ENCODE measurements around the gene C16orf92. TPM values are rescaled to one million over a fixed set of nuclear protein-coding genes. Genes with fewer than 3 reads are reported as not detected.
"Not testable (repeated sequence)": the region's sequence is repeated elsewhere in the genome, so short reads cannot be mapped to it uniquely, and the experiment has no call there.

Gene C16orf92
- total RNA-seq, 1 donor from 2014 or later: not detected

DNA sequence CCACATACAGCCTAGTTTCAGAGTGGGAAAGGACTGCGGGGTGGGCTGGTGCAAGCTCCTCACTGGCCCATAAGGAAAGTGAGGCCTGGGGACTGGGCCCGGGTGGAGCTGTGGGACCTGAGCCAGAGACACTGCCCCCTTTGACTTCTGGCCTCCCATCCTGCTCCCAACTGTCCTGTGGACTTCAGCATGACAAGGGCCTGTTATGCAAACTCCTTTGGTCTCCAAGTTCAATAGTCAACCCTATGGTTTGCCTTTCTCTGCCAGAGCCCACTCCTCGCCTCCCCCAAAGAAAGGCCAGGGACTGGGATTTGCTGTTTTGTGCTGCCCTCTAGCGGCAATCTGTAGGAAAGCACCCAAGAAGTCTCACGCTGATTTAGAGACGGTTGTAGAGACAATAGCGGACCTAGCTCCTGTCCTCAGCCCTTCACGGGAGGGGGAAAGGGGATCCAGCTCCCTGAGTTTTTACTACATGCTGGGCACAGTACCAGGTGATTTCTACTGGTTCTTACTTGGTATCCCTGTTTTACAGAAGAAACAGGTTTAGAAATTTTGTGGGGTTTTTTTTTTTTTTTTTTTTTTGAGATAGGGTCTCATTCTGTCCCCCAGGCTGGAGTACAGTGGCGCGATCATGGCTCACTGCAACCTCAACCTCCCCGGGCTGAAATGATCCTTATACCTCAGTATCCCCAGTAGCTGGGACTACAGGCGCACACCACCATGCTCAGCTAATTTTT is 9.3 kb downstream of the C16orf92 start:
- Mint-ChIP-seq H3K36me3 (ENCODE audit: low read depth, unreplicated experiment) (peaks cover 3% of the 10 kb centered on the region), H3K4me1 (ENCODE audit: low read depth, unreplicated experiment) (peaks cover 4% of the 10 kb centered on the region), H3K9me3 (ENCODE audit: unreplicated experiment) (peaks cover 3% of the 10 kb centered on the region), H3K27ac (ENCODE audit: unreplicated experiment) (no peak overlapping the region), H3K27me3 (ENCODE audit: low read depth, unreplicated experiment) (peaks cover 52% of the 10 kb centered on the region), H3K4me3 (ENCODE audit: unreplicated experiment) (peak overlapping the region; percentile 70)
- no peak for TF ChIP-seq EZH2 (IDR thresholded peaks at IDR 0.05; ENCODE audit: insufficient read depth, low read length)
- TF ChIP-seq, protein P1, sequence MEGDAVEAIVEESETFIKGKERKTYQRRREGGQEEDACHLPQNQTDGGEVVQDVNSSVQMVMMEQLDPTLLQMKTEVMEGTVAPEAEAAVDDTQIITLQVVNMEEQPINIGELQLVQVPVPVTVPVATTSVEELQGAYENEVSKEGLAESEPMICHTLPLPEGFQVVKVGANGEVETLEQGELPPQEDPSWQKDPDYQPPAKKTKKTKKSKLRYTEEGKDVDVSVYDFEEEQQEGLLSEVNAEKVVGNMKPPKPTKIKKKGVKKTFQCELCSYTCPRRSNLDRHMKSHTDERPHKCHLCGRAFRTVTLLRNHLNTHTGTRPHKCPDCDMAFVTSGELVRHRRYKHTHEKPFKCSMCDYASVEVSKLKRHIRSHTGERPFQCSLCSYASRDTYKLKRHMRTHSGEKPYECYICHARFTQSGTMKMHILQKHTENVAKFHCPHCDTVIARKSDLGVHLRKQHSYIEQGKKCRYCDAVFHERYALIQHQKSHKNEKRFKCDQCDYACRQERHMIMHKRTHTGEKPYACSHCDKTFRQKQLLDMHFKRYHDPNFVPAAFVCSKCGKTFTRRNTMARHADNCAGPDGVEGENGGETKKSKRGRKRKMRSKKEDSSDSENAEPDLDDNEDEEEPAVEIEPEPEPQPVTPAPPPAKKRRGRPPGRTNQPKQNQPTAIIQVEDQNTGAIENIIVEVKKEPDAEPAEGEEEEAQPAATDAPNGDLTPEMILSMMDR (IDR thresholded peaks at IDR 0.05; ENCODE audit: insufficient read depth, low read depth, low read length): peak; percentile 78
- Histone ChIP-seq H3K9me3 (ENCODE audit: insufficient read depth, low read depth, low read length) (no peaks in the 10 kb centered on the region), H3K4me3 (ENCODE audit: insufficient read depth, low read depth, low read length) (no peak overlapping the region), H4K20me1 (ENCODE audit: insufficient read depth, low read length) (peaks cover 8% of the 10 kb centered on the region), H3K36me3 (ENCODE audit: insufficient read depth, low read length) (no peaks in the 10 kb centered on the region), H3K9ac (ENCODE audit: low read length) (no peak overlapping the region), H2AFZ (ENCODE audit: low read depth, low read length) (no peak overlapping the region), H3K4me1 (ENCODE audit: insufficient read depth, low read length) (peaks cover 5% of the 10 kb centered on the region), H3K27me3 (ENCODE audit: insufficient read depth, low read length) (peaks cover 35% of the 10 kb centered on the region), H3K79me2 (ENCODE audit: insufficient read depth, low read length) (no peaks in the 10 kb centered on the region), H3K4me2 (ENCODE audit: low read length) (no peak overlapping the region), H3K27ac (ENCODE audit: low read depth, low read length) (no peak overlapping the region)
- DNase-seq (ENCODE audit: low read depth): peak; percentile 17
- no peak for FAIRE-seq

DNA sequence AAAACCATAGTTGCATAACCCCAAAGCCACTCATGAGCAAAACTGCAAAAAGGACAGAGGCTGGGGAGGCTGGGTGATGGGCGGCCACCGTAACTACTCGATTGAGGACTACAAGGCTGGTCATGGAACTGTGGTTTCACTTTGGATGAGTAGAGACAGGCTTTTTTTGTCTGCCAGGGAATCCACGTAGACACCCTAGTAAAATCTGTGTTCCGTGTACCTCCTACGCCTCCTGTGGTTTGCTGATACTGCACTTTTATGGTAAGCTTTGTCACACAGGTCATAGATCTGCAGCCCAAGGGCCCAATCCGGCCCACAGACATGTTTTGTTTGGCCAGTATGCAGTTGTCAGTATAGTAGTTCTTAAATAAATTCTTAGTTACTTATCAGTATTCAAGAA is 10.3 kb downstream of the C16orf92 start:
- H3K9me3 ChIP-seq (ENCODE audit: insufficient read depth, low read depth, low read length): no peaks in the 10 kb centered on the region
- Mint-ChIP-seq H3K36me3 (ENCODE audit: low read depth, unreplicated experiment) (peaks cover 3% of the 10 kb centered on the region), H3K4me1 (ENCODE audit: low read depth, unreplicated experiment) (peaks cover 4% of the 10 kb centered on the region), H3K27ac (ENCODE audit: unreplicated experiment) (no peak overlapping the region), H3K9me3 (ENCODE audit: unreplicated experiment) (no peaks in the 10 kb centered on the region), H3K27me3 (ENCODE audit: low read depth, unreplicated experiment) (peaks cover 42% of the 10 kb centered on the region), H3K4me3 (ENCODE audit: unreplicated experiment) (no peak overlapping the region)
- peaks cover 8% of the 10 kb centered on the region for H4K20me1 ChIP-seq (ENCODE audit: insufficient read depth, low read length)
- DNase-seq (ENCODE audit: low read depth) (peak; percentile 19), FAIRE-seq (no peak)
- H3K9ac ChIP-seq (ENCODE audit: low read length): no peak overlapping the region
- no peak overlapping the region for H3K4me3 ChIP-seq (ENCODE audit: insufficient read depth, low read depth, low read length)
- H3K4me2 ChIP-seq (ENCODE audit: low read length): no peak overlapping the region
- H3K4me1 ChIP-seq (ENCODE audit: insufficient read depth, low read length): peaks cover 5% of the 10 kb centered on the region
- peaks cover 31% of the 10 kb centered on the region for H3K27me3 ChIP-seq (ENCODE audit: insufficient read depth, low read length)
- no peaks in the 10 kb centered on the region for H3K79me2 ChIP-seq (ENCODE audit: insufficient read depth, low read length)
- H3K27ac ChIP-seq (ENCODE audit: low read depth, low read length): no peak overlapping the region
- H2AFZ ChIP-seq (ENCODE audit: low read depth, low read length): no peak overlapping the region
- H3K36me3 ChIP-seq (ENCODE audit: insufficient read depth, low read length): no peaks in the 10 kb centered on the region
- no peak for TF ChIP-seq EZH2 (IDR thresholded peaks at IDR 0.05; ENCODE audit: insufficient read depth, low read length)
- TF ChIP-seq, protein P1 (IDR thresholded peaks at IDR 0.05; ENCODE audit: insufficient read depth, low read depth, low read length): no peak

DNA sequence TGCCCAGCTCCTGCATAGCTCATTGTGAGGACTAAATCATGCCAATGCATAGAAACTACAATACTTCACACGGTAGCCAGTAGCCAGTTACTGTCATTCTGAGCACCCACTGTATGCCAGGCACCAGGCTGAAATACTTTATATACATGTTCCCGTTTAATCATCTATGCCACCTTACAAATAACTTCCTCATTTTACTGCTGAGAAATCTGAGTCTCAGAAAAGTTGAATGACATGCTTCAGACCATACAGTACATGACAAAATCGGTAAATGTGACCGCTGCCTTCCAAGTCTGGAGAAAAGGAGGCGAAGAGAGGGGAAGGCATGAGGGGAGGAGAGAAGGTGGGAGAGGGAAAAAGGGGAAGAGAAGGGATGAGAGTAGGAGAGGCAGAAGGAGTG is 17.2 kb downstream of the C16orf92 start:
- TF ChIP-seq, protein P1 (IDR thresholded peaks at IDR 0.05; ENCODE audit: insufficient read depth, low read depth, low read length): no peak
- TF ChIP-seq EZH2 (IDR thresholded peaks at IDR 0.05; ENCODE audit: insufficient read depth, low read length): no peak
- Histone ChIP-seq H3K9me3 (ENCODE audit: insufficient read depth, low read depth, low read length) (no peaks in the 10 kb centered on the region), H4K20me1 (ENCODE audit: insufficient read depth, low read length) (no peaks in the 10 kb centered on the region), H3K4me1 (ENCODE audit: insufficient read depth, low read length) (no peaks in the 10 kb centered on the region), H3K9ac (ENCODE audit: low read length) (no peak overlapping the region), H3K4me2 (ENCODE audit: low read length) (no peak overlapping the region), H3K27ac (ENCODE audit: low read depth, low read length) (no peak overlapping the region), H2AFZ (ENCODE audit: low read depth, low read length) (no peak overlapping the region), H3K36me3 (ENCODE audit: insufficient read depth, low read length) (no peaks in the 10 kb centered on the region), H3K27me3 (ENCODE audit: insufficient read depth, low read length) (peaks cover 2% of the 10 kb centered on the region), H3K79me2 (ENCODE audit: insufficient read depth, low read length) (no peaks in the 10 kb centered on the region), H3K4me3 (ENCODE audit: insufficient read depth, low read depth, low read length) (no peak overlapping the region)
- Mint-ChIP-seq H3K4me1 (ENCODE audit: low read depth, unreplicated experiment) (no peaks in the 10 kb centered on the region), H3K9me3 (ENCODE audit: unreplicated experiment) (no peaks in the 10 kb centered on the region), H3K27me3 (ENCODE audit: low read depth, unreplicated experiment) (peaks cover 21% of the 10 kb centered on the region), H3K4me3 (ENCODE audit: unreplicated experiment) (no peak overlapping the region), H3K36me3 (ENCODE audit: low read depth, unreplicated experiment) (peaks cover 3% of the 10 kb centered on the region), H3K27ac (ENCODE audit: unreplicated experiment) (no peak overlapping the region)
- FAIRE-seq (no peak), DNase-seq (ENCODE audit: low read depth) (no peak)

DNA sequence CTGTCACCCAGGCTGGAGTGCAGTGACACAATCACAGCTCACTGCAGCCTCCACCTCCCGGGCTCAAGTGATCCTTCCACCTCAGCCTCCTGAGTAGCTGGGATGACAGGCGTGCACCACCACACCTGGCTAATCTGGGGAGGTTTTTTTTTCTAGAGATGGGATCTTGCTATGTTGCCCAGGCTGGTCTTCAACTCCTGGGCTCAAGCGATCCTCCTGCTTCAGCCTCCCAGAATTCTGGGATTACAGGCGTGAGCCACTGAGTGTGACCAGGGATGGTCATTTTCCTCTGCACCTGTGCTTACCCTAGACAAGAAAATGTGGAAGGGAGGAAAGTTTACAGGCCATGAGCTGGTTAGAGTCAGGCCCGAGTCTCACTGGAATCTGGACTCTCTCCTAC is 17.7 kb downstream of the C16orf92 start:
- not testable (repeated sequence) for H3K4me1 ChIP-seq (ENCODE audit: insufficient read depth, low read length); FAIRE-seq; H3K27ac Mint-ChIP-seq (ENCODE audit: unreplicated experiment)

More for the DNA sequence above, 17.7 kb downstream of the C16orf92 start:
- H3K36me3 Mint-ChIP-seq (ENCODE audit: low read depth, unreplicated experiment); H3K4me2 ChIP-seq (ENCODE audit: low read length); DNase-seq (ENCODE audit: low read depth); H3K4me1 Mint-ChIP-seq (ENCODE audit: low read depth, unreplicated experiment); H3K9ac ChIP-seq (ENCODE audit: low read length); H3K9me3 ChIP-seq (ENCODE audit: insufficient read depth, low read depth, low read length); H4K20me1 ChIP-seq (ENCODE audit: insufficient read depth, low read length); H3K27me3 ChIP-seq (ENCODE audit: insufficient read depth, low read length); H3K36me3 ChIP-seq (ENCODE audit: insufficient read depth, low read length); H3K9me3 Mint-ChIP-seq (ENCODE audit: unreplicated experiment); H3K4me3 Mint-ChIP-seq (ENCODE audit: unreplicated experiment); H3K79me2 ChIP-seq (ENCODE audit: insufficient read depth, low read length); H3K4me3 ChIP-seq (ENCODE audit: insufficient read depth, low read depth, low read length); H2AFZ ChIP-seq (ENCODE audit: low read depth, low read length); H3K27ac ChIP-seq (ENCODE audit: low read depth, low read length): not testable (repeated sequence)
- H3K27me3 Mint-ChIP-seq (ENCODE audit: low read depth, unreplicated experiment): peaks cover 18% of the 10 kb centered on the region
